Activated CD4-positive, alpha-beta T cell treated with anti-CD3 and anti-CD28 coated beads for 24 hours (primary cell): Measurements from ENCODE around the gene DHCR7.

Experiments used
- DNase-seq, 2 donors: peaks; one replicate each; pipeline ENCODE4 v3.0.0-alpha.2; 2020; ENCODE audit warnings: low read depth in 2 of 2

DHCR7 gene

DNA sequence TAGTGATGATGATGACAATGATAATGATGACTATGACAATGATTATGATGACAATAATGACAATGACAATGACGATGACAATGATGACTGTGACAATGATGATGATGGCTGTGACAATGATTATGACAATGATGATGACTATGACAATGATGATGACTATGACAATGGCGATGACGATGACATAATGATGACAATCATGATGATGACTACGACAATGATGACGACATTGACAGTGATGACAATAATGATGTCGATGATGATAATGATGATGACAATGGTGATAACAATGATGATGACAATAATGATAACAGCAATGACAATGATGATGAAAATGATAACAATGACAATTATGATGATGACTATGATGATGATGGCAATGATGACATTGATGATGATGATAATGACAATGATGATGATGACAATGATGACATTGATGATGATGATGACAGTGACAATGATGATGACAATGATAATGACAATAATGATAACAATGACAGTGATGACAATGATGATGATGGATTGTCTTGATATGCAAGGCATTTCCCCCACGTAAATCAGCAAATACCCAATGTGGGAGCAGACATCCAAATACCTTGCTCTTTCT is 37.7 kb downstream of the DHCR7 start:
- no peak for DNase-seq

DNA sequence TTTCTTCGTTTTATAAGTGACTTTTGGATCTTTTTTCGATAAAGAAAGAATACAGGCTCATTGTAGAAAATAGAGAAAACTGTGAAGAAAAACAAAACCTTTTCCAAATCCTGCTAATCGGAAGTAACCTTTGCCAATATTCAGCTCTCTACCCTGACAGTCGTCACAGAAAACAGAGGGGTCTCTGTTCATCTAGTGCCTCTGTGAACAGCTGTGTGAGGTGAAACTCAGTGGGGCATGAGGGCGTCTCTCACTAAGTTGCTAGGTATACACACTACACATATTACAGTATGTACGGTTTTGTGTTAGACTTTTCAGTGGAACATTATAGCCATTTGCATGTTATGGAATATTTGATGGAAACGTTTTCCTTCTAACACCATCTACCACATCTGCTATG is 39.4 kb downstream of the DHCR7 start:
- DNase-seq: no peak

DNA sequence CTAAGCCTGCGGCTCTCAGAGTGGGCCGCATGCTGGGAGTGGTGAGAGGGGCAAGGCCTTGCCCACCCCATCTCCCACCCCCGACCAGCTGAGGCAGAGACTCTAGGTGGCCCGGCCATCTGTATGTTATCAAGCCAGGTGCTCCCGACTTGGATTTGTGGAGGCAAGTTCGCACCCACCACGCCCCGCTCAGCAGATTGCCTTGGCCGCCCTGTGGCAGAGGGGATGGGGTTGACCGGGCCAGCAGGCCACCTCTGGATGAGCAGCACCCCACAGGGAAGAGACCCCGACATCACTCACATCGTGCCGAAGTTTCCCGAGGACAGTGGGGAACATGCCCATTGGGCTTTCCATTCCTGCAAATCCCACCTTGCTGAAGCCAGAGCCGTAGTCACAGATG is 40.8 kb downstream of the DHCR7 start:
- no peak for DNase-seq

DNA sequence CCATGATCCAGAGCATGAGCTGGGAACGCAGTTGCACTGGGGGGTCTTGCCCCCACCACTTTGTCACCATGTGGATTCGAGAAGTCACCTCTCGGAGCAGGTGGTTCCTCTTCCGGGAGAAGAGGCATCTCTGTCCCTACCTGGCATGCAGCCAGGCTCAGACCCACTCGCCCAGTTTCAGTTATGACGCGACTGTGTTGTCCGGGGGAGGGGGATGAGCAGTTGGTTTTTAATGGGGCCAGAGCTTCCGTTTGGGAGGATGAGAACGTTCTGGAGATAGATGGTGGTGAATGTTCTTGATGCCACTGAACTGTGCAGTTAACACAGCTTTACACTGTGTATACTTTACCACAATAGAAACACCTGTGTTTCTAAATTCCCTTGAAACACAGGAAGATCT is 41.5 kb downstream of the DHCR7 start:
- DNase-seq: no peak

DNA sequence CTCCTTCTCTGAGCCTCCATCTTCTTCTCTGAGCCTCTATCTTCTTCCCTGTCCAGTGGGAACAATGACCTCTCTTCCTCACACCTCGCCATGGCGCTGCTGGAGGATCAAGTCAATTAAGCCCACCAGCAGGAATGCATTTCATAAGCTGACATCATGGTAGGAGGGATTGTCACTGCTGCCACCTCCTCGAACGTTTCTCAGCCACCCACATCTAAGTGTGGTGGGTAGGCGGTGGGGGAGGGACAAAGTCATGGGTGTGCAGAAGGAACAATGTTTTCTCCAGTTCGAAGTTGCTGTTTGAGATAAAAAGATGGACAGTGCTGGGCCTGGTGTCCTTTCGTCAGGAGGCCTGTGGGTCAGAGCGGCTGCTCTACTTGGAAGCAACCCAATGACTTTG is 44.0 kb downstream of the DHCR7 start:
- DNase-seq: no peak

DNA sequence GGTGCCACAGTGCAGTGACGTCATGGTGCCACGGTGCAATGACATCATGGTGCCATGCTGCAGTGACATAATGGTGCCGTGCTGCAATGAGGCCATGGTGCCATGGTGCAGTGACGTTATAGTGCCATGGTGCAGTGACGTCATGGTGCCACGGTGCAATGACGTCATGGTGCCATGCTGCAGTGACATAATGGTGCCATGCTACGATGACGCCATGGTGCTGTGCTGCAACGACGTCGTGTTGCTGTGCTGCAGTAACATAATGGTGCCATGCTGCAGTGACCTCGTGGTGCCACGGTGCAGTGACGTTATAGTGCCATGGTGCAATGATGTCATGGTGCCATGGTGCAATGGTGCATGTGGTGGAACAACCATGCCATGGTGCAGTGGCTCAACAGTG is 45.3 kb downstream of the DHCR7 start:
- no peak for DNase-seq

DNA sequence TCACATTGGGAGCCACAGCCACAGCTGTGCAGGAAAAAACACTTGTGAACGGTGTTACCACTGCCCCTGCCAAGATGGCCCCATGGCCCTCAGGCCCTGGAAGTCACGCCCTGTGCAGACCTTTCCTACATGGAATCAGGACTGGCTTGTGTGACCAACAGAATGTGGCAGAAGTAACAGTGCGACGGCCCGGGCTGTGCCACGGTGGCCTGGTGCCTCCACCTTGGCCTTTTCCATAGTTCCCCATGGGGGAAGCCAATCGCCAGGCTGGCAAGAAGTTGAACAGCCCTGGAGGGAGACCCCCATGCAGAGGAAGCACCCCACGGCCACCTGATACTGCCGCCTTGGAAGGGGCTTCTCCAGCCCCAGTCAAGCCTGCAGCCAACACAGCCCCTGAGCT is 48.0 kb downstream of the DHCR7 start:
- DNase-seq: no peak

DNA sequence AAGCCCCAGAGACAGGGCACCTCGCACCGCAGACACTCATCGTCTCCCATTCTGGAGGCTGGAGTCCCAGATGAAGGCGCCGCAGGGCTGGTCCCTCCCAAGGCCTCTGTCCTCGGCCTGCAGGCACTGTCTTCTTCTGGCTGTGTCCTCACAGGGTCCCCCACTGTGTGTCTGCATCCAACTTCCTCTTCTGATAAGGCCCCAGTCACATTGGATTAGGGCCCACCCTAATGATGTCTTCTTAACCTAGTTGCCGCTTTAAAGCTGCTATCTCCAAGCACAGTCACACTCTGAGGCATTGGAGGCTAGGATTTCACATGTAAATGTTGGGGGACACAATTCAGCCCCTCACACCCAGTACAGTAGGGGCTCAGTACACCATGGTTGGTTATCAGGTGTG is 48.9 kb downstream of the DHCR7 start:
- DNase-seq: no peak

DNA sequence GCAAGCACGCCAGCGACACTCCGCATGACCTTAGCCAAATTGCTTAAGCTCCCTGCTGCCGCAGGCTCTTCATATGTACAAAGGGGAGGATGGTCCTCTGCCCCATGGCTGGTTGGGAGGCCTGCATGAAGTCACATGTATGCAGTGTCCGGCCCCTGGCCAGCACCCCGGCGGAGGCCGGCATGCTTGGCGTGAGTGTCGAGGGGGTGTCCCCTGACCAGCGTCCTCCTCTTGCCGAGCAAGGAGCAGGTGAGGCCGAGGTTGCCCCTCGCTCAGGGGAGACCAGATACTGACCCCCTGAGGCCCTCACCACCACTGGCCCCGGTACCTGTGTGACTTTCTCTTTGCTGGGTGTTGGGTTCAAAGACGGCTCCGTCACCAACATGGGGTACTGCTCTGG is 50.2 kb downstream of the DHCR7 start:
- no peak for DNase-seq

DNA sequence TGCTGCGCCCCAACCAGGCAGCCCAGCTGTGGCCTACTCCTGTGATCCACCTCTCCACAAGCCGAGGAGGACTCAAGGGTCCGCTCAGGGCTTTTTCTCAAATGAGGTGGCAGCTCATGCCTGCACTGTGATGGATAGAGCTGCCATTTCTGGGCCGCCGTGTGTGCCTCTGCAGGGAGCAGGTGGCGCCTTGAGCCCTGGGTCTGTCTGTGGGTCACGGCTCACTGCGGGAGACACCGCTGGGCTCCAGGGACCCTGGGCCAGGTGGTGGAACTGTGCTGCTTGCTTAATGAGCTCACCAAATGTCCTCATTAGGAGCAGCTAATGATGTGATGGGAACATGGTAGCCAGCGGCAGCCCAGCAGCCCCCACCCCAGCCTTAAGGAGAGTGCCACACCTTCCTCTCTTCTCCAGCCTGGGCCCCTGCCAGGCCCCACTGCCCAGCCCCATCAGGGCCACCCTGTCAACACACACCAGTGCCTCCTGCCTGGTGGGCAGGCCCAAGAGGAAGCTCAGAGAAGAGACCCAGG is 50.8 kb downstream of the DHCR7 start:
- no peak for DNase-seq

DNA sequence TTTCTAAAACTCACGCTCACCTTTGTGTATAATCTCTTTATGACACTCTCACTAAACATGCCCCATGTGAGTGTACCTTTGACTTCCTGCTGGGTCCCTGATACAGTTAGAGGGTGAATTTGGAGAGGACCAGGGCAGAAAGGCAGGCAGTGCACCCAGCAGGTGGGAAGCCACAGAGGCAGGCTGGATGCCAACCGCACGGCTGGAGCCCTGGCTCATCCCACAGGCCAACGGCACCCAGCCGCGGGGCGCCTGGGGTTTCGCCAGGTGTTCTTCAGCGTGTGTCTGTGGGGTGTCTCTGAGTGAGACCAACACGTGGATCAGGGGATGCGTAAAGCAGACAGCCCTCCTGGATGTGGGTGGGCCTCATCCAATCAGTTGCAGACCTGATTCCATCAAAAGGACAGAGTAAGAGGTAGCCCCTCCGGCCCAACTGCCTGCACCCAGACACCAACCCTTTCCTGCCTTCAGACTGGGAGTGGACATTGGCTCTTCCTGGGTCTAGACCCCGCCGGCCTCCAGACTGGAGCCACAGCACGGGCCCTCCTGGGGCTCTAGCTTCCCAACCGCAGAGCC is 51.6 kb downstream of the DHCR7 start:
- DNase-seq: no peak

DNA sequence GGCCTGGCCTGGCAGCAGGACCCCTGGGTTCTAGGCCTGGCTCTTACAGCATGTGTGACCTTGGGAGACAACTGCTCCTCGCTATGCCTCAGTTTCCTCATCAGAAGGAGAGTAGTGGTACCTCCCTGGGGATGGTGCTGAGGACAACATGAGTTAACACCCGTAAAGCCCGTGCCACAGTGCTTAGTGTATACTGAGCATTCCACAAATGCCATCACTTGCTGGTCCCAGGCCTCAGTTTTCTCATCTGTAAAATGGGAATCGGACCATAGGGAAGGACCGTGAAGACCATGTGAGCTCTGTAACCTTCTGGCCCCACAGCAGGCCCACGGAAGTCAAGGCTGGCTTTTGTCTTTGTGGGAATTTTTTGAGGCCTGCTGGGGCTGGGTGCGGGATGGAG is 52.4 kb downstream of the DHCR7 start:
- no peak for DNase-seq

DNA sequence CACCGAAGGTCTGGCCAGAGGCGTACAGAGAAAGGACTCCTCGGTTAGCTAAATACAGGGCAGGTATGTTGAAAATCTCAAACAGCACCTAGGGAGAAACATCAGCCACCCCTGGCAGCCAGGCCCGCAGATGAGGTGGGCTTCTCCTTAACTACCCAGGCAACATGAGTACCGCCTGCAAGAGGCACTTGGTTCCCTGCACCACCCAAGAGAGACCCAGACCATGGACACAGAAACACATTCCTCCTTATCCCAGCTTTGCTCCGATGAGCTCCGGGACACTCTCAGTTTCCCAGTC is 53.0 kb downstream of the DHCR7 start:
- no peak for DNase-seq

DNA sequence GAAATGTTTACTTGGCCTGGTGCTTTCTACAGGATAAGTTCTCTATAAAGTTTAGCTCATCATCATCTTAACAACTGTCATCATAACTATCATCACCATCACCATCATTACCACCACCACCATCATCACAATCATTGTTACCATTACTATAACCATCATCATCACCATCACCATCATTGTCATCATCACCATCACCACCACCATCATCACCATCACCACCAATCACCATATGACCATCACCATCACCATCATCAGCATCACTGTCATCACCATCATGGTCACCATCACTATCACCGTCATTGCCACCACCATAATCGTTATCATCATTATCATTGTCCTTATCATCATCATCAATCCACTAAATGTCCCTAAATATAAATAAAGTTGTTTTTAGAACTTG is 54.9 kb downstream of the DHCR7 start:
- no peak for DNase-seq

DNA sequence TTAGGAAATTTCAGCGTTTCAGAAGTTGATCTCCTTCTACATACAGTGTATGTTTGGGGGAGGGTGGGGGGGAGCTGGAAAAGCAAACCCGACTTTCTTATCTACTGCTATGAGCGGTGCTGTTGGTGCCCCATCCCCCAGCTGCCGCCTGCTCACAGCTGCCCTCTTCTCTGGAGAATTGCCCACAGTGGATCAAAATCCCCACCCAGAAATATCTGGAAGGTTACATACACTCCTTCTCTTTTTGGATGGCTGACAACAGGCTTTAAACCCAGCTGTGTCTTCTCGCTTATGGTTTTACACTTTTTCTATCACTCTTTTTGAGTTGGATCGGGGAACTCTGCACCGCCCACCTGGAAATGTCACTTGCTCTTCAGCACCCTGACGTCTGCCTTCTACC is 56.4 kb downstream of the DHCR7 start:
- DNase-seq: no peak

DNA sequence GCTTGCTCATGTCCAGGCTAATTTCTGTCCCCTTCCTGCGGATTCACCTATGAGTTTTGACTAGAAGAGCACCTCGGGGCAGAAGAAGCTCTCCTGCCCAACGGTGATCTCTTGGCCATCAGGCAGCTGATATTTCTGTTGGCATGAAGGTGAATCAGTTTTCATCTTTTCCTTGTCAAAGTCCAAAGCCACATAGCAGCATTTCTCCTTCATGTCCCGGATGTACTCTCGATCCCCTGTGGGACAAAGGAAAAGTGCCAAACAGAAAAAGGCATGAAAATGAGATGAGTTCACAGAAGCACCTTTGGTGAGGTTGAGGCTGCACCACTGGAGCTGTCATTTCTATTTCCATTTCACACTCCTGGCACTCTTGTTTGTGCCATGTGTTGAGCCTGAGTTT is 56.8 kb downstream of the DHCR7 start:
- no peak for DNase-seq

DNA sequence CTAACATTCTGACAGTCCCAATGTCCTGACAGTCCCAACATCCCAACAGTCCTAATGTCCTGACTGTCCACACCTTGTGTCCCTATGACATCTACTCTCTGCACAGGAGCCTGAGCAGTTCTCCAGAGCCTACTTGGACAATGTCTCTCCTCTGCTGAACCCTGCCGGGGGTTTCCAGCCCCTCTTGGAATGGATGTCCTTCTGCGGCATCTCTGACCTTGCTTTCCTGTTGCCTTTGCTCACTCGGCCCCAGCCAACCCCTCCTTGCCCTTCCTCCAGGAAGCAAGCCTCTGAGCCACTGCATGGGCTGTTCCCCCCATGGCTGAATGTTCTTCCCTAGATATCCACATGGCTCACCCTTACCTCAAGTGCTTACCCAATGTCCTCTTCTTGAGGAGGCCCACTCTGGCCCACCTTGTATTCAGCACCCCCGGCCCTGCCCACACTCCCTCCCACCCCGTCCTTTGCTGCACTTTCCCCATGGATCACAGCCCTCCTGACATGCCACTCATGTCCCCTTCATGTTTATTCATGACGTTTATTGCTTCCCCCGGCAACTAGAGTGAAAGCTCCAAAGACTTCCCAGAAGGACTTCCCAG is 59.5 kb downstream of the DHCR7 start:
- DNase-seq: no peak

DNA sequence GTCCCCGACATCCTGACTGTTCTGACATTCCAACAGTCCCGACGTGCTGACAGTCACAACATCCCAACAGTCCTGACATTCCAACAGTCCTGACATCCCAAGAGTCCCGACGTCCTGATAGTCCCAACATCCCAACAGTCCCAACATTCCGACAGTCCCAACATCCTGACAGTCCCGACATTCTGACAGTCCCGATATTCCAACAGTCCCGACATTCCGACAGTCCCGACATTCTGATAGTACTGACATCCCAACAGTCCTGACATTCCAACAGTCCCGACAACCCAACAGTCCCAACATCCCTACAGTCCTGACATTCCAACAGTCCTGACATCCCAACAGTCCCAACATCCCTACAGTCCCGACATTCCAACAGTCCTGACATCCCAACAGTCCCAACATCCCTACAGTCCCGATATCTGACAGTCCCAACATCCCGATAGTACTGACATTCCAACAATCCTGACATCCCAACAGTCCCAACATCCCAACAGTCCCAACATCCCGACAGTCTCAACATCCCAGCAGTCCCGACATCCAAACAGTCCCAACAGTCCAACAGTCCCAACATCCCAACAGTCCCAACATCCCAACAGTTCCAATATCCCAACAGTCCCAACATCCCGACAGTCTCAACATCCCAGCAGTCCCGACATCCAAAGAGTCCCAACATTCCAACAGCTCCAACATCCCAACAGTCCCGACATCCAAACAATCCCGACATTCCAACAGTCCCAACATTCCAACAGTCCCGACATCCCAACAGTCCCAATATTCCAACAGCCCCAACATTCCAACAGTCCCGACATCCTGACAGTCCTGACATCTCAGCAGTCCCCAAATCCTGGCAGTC is 60.2 kb downstream of the DHCR7 start:
- no peak for DNase-seq

DNA sequence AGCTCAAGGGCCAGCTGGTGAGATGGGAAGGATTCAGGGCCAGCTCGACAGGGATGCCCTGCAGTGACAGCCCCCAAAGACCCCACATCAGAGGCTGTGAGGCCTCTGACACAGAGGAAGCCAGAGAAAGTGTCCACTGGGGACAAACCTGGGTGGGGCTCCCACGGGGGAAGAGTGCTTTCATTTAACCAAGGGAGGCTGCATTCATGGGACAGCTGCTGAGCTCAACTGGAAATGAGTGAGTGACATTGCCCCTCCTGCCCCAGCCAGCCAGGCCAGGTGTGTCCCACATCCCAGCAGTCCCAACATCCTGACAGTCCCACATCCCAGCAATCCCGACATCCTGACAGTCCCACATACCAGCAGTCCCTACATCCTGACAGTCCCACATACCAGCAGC is 61.0 kb downstream of the DHCR7 start:
- DNase-seq: no peak

DNA sequence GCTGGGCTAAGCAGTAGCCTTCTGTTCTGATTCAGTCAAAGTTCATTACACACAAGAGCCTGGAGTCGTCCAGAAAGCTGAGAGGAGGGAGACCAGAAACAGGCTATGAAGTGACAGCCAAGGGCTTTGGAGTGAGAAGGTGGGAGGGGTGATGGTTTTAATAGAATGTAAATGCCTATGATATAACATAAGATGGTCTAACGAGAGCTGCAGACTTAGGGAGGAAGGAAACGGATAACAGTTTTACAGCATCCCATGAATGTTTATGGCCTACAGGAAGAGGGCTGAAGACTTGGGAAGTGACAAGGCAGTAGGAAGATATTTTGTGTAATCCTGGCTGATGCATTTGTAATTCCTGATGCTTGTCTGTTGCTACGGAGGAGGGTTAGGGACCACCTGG is 62.0 kb downstream of the DHCR7 start:
- DNase-seq: no peak

DNA sequence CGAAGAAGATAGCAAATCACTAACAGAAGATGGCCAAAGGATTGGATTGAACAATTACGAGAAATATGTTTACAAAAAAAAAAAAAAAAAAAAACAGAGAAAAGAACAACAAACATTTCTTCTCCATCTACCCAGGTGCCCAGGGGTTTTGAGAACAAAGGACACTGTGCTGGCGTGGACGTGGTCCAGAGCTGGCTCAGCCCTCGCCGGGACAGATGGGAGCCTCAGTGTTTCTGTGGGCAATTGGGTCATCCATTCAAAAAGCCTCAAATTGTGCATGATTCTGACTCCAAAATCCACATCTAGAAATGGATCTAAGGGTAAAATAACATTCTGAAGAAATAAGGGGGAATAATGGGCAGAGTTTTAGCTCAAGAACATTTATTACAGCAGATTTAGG is 63.1 kb downstream of the DHCR7 start:
- no peak for DNase-seq

DNA sequence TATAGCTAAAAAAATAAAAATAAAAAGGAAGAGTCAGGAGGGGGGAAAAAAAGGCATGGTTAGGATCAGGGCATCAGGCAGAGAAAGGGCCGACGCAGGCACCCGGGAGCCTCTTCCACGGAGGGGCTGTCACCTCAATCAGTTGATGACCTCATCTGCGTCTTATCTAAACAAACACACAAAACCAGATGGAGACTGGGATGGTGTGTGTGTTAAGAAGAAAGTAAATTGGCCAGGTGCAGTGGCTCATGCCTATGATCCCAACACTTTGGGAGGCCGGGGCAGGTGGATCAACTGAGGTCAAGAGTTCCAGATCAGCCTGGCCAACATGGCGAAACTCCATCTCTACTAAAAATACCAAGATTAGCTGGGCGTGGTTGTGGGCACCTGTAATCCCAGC is 63.6 kb downstream of the DHCR7 start:
- DNase-seq: no peak
